ENCODE data around the gene CCN5.

The CCN5 gene

GRCh38 chr20:44714701-44715498, at the start of gene CCN5 (continued):
- TF ChIP-seq ZBTB10 (tag by site-specific recombination; IDR thresholded peaks at IDR 0.05) (peak; percentile 35; the same call in 1 of the 2 replicates), ZNF16 (tag by site-specific recombination; IDR thresholded peaks at IDR 0.05; ENCODE audit: low read depth) (no peak), ZNF623 (tag by site-specific recombination; IDR thresholded peaks at IDR 0.05) (peak; percentile 39; the same call in 1 of the 2 replicates), ZNF404 (tag by site-specific recombination; IDR thresholded peaks at IDR 0.05) (no peak), ZNF701 (tag by site-specific recombination; IDR thresholded peaks at IDR 0.05) (no peak), ZNF341 (tag by site-specific recombination; IDR thresholded peaks at IDR 0.05; ENCODE audit: low read depth) (no peak), ZNF391 (tag by site-specific recombination; IDR thresholded peaks at IDR 0.05; ENCODE audit: borderline replicate concordance, low read depth) (peak; percentile 19; the same call in 1 of the 2 replicates), ZNF146 (tag by site-specific recombination; IDR thresholded peaks at IDR 0.05) (no peak), MEIS1 (CRISPR knock-in tag; IDR thresholded peaks at IDR 0.05; ENCODE audit: borderline replicate concordance) (no peak), ZNF274 (IDR thresholded peaks at IDR 0.05; ENCODE audit: low read length) (no peak), ZNF274 (tag by site-specific recombination; IDR thresholded peaks at IDR 0.05; ENCODE audit: borderline replicate concordance) (no peak), KLF7 (tag by site-specific recombination; IDR thresholded peaks at IDR 0.05; ENCODE audit: borderline replicate concordance) (0 out of 2 replicates have a peak, but pooled peaks have one; percentile 36), BCL11A (tag by site-specific recombination; IDR thresholded peaks at IDR 0.05; ENCODE audit: low read depth) (no peak), ZNF768 (tag by site-specific recombination; IDR thresholded peaks at IDR 0.05) (no peak), OSR2 (tag by site-specific recombination; IDR thresholded peaks at IDR 0.05) (no peak), EGR2 (tag by site-specific recombination; IDR thresholded peaks at IDR 0.05; ENCODE audit: low read depth) (no peak), PRDM10 (tag by site-specific recombination; IDR thresholded peaks at IDR 0.05) (peak; percentile 51; the same call in 1 of the 2 replicates), ZNF501 (tag by site-specific recombination; IDR thresholded peaks at IDR 0.05) (no peak), ZIC2 (tag by site-specific recombination; IDR thresholded peaks at IDR 0.05) (peak; percentile 75), PRDM2 (tag by site-specific recombination; IDR thresholded peaks at IDR 0.05; ENCODE audit: borderline replicate concordance) (no peak), ZXDB (tag by site-specific recombination; IDR thresholded peaks at IDR 0.05) (peak; percentile 40; the same call in 1 of the 2 replicates), GLIS1 (tag by site-specific recombination; IDR thresholded peaks at IDR 0.05) (peak; percentile 95), PRDM4 (tag by site-specific recombination; IDR thresholded peaks at IDR 0.05) (no peak)
